NCI-H2081 (cell line): ENCODE data around the gene TPI1.
"Not testable (repeated sequence)": the region's sequence is repeated elsewhere in the genome, so short reads cannot be mapped to it uniquely, and the experiment has no call there.

Source experiments
- DNase-seq, 2 experiments: peaks; one replicate each; lab custom pipeline; 2025; lab: John Stamatoyannopoulos, UW

The TPI1 gene

DNA sequence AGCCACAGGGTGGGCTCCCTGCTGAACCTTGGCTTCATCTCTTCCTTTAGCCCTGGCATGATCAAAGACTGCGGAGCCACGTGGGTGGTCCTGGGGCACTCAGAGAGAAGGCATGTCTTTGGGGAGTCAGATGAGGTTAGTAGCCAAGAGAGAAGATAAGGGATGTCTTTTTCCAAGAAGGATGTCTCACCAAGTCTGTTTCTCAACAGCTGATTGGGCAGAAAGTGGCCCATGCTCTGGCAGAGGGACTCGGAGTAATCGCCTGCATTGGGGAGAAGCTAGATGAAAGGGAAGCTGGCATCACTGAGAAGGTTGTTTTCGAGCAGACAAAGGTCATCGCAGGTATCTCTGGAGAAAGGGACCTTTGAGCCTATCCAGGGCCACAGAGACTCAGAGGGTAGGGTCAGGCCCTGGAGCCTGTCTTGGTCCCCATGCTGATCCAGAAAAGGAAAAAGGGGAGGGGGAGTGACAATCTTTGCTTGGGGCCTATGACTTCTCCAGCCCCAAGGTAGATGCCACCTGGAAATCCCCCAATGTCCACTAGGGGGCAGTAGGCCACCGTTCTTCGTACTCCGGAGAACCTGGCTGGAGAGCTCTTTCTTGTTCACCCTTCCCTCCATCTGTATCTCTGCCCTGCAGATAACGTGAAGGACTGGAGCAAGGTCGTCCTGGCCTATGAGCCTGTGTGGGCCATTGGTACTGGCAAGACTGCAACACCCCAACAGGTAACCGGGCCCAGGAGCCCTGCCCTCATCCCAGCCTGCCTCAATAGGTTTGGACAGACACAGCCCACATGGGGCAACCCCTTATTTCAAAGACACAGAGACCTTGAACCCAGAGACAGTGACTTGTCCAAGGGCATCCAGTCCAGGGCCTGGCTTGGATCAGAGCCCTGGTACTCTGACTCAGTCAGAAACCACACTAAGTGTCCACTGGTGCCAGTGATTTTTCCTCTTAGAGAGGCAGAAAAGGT lies 2.0 kb downstream of the TPI1 start:
- peak; percentile 70 to 75 for DNase-seq

DNA sequence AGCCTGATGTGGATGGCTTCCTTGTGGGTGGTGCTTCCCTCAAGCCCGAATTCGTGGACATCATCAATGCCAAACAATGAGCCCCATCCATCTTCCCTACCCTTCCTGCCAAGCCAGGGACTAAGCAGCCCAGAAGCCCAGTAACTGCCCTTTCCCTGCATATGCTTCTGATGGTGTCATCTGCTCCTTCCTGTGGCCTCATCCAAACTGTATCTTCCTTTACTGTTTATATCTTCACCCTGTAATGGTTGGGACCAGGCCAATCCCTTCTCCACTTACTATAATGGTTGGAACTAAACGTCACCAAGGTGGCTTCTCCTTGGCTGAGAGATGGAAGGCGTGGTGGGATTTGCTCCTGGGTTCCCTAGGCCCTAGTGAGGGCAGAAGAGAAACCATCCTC lies 3.0 kb downstream of the TPI1 start:
- not testable (repeated sequence) for DNase-seq

DNA sequence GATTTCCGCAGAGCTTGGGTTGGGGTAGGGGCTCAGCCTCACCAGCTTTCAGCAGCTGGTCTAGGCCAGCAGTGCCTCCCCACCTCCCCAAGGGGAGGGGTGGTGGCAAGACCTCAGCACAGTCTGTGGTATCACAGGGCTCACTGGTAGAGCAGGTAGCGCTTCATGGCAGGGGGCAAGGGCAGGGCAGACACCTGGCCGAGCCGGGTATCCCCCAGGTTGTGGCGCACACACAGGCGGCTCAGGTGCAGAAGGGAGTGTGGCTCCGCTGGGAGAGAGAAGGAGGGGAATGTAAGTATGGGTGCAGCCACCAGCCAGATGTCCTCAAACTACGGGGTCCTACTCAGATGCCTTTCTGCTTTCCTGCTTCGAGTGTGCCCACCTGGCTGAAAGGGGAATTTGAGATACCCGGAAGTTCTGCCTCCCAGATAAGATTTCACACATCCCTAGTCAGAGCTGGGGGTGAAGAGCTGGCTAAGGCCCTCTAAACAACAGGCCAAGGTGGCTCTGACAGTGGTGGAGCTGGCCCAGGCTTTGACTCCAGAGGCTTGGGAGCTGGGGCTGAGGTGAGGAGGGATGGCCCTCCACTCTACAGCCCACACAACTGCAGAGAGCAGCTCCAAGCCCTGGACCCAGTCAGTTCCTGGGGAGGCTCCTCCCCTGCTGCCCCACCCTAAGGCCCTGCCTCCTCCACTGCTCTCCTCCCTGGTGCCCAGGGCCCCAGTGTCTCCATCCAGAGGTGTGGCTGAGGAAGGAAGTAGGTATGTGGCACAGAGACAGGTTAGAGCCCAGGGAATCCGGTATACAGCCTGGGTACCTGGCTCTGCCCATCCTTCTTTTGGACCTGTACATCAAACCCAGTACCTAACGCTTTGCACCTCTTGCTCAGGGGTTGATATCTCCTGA lies 4.0 kb downstream of the TPI1 start:
- peak in 1 of 2 experiments; percentile 14 for DNase-seq

DNA sequence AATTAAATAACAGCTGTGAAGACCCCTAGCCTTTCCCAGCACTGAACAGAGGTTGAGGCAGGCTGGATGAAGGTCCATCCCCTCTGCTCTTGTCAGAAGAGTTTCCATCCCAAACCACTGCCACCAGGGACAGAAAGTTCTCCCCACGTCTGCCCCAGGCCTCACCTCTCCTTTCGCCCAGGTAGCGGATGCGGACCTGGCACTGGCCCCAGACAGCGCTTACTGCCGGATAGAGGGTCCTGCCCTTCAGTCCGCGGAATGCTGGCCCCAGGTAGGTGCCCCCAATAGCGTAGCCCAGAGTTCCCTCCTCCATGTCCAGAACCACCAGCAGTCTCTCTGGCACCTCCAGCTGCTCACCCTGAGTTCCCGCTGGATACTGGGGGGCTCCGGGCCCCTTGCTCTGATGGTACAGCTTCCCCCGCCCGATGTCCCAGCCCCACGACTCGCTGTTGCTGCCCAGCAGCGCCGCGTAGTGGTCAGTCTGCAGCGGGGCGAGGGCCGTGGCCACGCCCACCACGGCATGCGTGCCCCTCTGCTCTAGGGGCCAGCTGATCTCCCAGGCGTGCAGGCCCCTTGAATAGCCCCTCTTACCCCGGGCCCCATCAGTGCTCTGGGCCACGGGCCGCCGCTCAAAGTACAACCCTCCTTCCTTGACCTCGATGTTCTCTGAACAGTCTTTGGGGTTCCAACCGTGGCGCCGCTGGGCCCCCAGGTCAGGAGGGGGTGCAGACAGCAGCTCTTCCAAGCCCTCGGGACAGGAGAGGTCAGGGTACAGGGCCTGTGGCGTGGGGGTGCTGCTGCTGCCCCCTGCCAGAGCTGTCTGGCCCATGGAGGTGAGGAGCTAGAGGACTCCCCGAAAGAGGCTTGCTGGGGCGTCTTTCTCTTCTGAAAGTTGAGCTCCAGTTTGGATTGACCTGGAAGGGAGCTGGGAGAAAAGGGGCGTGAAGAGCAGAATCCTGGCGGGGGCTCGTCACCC lies 5.0 kb downstream of the TPI1 start:
- peak; percentile 73 to 75 for DNase-seq

DNA sequence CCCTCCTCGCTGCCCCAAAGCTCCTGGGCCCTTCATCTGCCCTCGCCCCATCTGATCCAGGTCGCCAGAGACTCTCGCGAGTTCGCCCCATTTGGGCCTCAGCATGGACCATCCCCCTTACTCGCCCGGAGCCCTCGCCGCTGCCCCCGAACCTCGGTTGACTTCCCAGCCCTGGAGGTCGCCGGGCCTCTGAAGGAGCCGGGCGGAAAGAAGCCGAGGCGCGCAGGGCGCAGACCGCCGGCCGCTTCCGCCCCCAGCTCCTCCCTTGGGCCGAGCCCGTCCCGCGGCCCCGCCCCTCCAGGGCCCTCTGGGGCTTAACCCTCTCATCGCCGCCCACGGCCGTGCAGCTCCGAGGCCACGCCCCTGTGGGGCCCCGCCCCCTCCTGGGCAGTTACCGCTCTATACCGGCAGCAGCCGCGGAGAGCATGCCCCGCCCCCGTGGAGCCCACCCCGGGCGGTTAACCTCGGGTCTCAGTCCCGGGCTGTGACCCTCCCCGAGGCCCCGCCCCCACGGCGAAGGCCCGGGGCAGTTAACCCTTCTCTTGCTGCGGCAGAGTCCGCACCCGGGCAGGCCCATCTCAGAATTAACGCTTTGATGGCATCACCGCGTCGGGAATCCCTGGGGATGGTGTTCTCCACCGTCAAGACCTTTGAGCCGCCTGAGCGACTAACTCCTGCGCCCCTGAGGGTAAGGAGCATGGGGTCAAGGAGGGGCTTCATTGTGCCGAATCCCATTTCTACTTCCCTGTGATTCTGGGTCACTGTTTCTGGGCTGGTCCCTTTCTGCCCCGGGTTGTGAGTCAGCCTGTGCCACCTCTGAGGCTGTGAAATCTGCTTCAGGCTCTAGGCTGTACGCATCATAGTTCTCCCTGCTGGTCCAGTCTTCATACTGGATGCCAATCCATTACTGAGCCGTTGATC lies 6.0 kb downstream of the TPI1 start, which contains the start of gene SPSB2:
Gene SPSB2 (minus strand): TSS at position 210 of the 921 bp plus-strand sequence. CDS start 402 bp downstream, outside the sequence.
- DNase-seq = peak; percentile 92 to 95

DNA sequence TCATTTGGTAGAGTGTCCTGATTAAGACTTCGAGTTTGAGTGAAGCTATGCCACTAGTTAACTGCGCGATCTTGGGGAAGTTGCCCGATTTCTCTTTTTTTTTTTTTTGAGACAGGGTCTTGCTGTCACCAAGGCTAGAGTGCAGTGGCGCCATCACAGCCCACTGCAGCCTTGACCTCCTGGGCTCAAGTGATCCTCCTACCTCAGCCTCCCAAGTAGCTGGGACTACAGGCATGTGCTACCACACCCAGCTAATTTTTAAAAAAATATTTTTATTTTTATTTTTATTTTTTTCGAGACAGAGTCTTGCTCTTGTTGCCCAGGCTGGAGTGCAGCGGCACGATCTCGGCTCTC lies 6.7 kb downstream of the TPI1 start:
- not testable (repeated sequence) for DNase-seq

DNA sequence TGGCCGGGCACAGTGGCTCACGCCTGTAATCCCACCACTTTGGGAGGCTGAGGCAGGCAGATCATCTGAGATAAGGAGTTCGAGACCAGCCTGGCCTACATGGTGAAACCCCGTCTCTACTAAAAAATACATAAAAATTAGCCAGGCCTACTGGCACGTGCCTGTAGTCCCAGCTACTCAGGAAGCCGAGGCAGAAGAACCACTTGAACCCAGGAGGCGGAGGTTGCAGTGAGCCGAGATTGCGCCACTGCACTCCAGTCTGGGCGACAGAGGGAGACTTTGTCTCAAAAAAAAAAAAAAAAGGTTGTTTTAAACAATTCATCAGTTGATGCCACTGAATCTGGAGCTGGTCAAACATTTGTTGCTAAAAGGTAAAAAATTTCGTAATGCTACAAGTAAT lies 12.5 kb downstream of the TPI1 start:
- DNase-seq = not testable (repeated sequence)

DNA sequence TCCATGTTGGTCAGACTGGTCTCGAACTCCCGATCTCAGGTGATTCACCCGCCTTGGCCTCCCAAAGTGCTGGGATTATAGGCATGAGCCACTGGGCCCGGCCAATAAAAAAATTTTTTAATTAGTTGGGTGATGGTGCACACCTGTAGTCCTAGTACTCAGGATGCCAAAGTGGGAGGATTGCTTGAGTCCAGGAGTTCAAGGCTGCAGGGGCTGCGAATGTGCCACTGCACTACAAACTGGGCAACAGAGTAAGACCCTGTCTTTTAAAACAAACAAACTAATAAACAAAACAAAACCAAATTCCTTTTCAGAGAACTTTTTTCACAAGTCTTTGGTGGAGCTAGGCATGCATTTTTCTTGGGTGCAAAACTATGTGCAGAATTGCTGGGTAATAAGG lies 15.9 kb downstream of the TPI1 start:
- DNase-seq = no peak

DNA sequence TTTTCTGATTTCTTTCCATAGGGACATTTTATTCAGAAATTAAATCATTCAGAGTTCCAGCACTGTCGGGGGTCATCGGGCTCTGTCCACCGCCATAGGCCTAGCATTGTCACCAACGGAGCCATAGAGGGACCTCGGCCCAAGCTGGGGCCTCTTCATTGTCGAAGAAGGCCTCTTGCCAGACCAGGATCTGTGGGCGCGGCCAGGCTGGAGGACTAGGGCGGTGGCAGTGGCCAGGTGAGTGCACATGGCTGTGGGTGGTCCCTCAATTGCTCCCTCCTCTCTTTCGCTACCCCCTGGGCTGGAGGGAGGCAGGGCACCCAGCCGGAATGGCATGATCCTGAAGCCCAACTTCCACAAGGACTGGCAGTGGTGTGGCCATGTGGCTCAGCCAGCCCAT lies 16.4 kb downstream of the TPI1 start:
- DNase-seq = no peak

DNA sequence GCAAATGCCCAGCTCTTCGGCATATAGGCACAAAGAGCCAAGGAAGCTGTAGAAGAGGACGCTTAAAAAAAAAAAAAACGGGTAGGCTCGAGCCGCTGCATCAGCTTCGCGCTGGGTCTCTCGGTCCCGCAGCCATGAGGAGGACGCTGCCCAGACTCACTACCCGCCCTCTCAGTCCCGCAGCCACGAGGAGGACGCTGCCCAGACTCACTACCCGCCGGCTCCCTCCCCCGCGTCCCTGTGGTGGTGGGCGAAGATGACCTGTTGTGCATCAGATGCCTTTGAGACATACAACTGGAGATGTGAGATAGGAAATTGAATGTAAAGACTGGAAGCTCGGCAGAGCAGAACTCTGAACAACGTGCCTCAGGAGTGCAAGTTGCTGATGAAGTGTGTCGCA lies 17.2 kb downstream of the TPI1 start:
- no peak for DNase-seq

DNA sequence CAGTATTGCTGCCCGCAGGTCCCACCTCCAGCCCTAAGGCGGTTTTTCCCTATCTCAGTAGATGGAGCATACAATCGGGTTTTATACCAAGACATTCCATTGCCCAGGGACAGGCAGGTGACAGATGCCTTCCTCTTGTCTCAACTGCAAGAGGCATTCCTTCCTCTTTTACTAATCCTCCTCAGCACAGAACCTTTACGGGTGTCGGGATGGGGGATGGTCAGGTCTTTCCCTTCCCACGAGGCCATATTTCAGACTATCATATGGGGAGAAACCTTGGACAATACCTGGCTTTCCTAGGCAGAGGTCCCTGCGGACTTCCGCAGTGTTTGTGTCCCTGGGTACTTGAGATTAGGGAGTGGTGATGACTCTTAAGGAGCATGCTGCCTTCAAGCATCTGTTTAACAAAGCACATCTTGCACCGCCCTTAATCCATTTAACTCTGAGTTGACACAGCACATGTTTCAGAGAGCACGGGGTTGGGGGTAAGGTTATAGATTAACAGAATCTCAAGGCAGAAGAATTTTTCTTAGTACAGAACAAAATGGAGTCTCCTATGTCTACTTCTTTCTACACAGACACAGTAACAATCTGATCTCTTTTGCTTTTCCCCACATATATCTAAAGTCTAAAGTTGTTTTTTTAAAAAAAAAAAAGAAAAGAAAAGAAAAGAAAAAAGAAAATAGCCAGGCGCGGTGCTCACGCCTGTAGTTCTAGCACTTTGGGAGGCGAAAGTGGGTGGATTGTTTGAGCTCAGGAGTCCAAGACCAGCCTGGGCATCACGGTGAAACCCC lies 19.1 kb downstream of the TPI1 start:
- DNase-seq = not testable (repeated sequence)

DNA sequence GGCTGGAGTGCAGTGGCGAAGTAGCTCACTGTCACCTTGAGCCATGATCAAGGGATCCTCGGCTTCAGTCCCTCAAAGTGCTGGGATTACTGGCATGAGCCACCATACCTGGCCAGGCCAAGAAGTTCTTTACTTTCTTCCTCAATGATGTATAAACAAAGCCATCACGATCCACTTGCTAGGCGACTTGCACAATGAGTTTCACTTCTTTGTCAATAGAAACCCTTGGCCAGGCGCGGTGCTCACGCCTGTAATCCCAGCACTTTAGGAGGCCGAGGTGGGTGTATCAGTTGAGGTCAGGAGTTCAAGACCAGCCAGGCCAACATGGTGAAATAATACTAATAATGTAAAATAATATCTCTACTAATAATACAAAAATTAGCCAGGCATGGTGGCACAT lies 20.1 kb downstream of the TPI1 start:
- no peak for DNase-seq

DNA sequence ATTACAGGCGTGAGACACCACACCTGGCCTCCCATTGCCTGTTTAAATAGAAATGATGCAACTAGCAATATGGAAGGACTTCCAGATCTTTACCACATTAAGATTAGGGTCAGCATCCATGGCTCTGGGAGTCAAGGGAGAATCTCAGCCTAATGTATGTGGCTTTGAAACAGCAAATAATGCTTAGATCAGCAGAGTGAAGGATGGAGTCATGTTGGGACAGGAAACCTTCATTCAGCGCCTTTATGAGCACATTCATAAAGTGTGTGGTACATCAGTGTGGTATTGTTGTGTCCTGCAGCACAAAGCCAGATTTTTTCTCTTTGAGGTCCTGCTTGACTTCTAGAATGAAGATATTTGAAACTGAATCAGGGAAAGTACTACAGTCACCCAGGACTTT lies 21.0 kb downstream of the TPI1 start:
- DNase-seq = no peak

DNA sequence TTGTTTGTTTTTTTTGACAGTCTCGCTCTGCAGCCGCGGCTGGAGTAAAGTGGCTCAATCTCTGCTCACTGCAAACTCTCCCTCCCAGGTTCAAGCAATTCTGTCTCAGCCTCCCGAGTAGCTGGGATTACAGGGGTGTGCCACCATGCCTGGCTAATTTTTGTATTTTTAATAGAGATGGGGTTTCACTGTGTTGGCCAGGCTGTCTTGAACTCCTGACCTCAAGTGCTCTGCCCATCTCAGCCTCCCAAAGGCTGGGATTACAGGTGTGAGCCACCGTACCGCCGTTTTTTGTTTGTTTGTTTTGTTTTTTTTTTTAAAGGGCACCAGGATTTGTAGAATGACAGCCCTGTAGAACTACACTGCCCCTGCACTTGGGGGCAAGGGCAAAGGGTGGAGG lies 21.5 kb downstream of the TPI1 start:
- DNase-seq = not testable (repeated sequence)

DNA sequence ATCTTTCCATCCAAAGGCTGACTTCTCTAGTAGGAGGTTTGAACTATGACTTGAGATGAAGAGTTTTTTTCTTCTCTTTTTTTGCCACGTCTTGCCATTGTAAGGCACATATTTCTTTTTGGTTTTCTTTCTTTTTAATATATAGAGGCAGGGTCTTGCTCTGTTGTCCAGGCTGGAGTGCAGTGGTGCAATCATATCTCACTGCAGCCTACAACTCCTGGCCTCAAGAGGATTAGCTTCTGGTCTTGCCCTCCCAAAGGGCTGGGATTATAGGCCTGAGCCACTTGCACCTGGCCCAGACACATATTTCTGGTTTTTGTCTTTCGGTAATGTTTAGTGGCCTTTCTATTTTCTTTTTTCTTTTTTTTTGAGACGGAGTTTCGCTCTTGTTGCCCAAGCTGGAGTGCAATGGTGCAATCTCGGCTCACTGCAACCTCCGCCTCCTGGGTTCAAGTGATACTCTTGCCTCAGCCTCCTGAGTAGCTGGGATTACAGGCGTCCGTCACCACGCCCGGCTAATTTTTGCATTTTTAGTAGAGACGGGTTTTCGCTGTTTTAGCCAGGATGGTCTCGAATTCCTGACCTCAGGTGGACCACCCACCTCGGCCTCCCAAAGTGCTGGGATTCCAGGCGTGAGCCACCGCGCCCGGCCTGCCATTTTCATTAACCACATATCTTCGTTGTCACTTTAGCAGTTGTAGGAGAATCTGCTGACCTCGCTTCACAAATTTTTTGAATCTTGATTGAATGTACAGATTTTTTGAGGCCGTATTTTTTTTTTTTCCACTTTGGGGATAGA lies 22.6 kb downstream of the TPI1 start:
- not testable (repeated sequence) for DNase-seq

DNA sequence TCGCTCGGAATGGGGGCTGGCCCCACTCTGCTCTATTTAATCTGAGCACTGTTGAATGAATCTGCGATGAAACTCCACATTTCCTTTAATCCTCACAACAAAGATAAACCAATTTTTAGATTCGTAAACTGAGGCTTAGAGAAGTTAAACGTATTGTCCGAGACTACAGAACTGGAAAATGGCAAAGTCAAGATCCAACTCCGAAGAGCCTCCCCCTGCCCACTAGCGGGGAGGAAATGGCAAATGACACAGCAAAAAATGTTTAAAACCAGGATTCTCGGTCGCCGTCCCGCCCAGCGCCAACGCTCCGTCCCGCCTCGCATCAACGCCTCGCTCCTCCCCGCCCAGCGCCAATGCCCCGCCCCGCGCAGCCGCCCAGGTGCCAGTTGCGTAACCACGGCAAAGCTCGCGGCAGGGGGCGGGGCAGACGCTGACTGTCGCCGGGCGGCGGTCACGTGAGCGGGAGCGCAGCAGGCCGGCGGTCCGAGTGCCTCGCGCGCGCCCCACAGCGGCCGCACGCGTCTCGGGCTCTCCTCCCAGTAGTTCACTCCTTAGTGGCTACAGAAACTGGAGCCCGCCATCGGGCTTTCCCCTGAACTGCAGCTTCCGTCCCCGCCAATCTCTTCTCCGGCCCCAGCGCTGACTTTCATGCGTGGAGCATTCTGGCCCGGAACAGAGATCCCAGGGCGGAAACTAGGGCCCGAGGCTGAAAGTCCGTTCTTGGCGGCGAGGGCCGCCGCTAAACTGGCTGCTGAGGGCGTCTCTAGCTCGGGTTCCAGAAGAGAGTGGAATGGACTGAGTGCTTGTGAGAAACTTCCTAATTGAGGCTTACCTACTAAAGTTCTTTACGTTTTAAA lies 23.7 kb downstream of the TPI1 start:
- peak; percentile 95 to 98 for DNase-seq

DNA sequence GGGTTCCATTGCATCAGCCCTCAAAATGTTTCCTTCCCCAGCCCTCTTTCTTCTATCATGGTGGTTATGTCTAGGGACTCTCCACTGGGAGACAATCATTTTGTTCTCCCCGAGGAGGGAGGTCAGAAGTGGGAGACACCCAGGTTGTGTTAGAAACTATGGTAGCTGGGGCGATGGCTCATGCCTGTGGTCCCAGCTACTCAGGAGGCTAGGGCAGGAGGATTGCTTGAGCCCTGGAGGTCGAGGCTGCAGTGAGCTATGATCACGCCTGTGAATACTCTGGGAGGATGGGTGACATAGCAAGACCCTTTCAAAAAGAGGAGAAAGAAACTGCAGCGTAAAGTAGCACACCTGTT lies 24.3 kb downstream of the TPI1 start:
- DNase-seq = no peak

DNA sequence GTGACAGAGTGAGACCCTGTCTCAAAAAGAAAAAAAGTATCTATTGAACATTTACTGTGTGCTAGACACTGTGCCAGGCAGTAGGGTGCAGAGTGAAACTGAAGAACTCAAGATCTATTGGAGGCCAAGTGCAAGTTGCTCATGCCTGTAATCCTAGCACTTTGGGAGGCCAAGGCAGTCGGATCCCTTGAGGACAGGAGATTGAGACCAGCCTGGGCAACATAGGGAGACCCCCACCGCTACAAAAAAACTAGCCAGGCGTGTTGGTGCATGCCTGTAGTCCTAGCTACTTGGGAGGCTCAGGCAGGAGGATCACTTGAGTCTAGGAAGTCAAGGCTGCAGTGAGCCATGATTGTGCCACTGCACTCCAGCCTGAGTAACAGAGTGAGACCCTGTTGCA lies 25.4 kb downstream of the TPI1 start:
- not testable (repeated sequence) for DNase-seq
